ENCODE measurements around the gene TGFBR2. TPM values are rescaled to one million over a fixed set of nuclear protein-coding genes. Genes with fewer than 3 reads are reported as not detected.

TGFBR2 gene
- total RNA-seq, 1 donor from 2014 or later = 329 TPM

- DNase-seq (no peak), ATAC-seq (no peak)
- peaks cover 73% of the 10 kb centered on the region for H3K36me3 ChIP-seq
- TF ChIP-seq, protein P1, sequence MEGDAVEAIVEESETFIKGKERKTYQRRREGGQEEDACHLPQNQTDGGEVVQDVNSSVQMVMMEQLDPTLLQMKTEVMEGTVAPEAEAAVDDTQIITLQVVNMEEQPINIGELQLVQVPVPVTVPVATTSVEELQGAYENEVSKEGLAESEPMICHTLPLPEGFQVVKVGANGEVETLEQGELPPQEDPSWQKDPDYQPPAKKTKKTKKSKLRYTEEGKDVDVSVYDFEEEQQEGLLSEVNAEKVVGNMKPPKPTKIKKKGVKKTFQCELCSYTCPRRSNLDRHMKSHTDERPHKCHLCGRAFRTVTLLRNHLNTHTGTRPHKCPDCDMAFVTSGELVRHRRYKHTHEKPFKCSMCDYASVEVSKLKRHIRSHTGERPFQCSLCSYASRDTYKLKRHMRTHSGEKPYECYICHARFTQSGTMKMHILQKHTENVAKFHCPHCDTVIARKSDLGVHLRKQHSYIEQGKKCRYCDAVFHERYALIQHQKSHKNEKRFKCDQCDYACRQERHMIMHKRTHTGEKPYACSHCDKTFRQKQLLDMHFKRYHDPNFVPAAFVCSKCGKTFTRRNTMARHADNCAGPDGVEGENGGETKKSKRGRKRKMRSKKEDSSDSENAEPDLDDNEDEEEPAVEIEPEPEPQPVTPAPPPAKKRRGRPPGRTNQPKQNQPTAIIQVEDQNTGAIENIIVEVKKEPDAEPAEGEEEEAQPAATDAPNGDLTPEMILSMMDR (IDR thresholded peaks at IDR 0.05) = no peak
- no peaks in the 10 kb centered on the region for H3K27me3 ChIP-seq
- intact Hi-C loops (cut with DNase I) = no loop called here
- no peaks in the 10 kb centered on the region for H3K9me3 ChIP-seq
- peak overlapping the region; percentile 37 for H3K27ac ChIP-seq
- no peak overlapping the region for H3K4me3 ChIP-seq
- H3K4me1 ChIP-seq = peaks cover 60% of the 10 kb centered on the region
These were observed 72.6 kb downstream of the TGFBR2 start for GRCh38 chr3:30679045-30679444.

DNA sequence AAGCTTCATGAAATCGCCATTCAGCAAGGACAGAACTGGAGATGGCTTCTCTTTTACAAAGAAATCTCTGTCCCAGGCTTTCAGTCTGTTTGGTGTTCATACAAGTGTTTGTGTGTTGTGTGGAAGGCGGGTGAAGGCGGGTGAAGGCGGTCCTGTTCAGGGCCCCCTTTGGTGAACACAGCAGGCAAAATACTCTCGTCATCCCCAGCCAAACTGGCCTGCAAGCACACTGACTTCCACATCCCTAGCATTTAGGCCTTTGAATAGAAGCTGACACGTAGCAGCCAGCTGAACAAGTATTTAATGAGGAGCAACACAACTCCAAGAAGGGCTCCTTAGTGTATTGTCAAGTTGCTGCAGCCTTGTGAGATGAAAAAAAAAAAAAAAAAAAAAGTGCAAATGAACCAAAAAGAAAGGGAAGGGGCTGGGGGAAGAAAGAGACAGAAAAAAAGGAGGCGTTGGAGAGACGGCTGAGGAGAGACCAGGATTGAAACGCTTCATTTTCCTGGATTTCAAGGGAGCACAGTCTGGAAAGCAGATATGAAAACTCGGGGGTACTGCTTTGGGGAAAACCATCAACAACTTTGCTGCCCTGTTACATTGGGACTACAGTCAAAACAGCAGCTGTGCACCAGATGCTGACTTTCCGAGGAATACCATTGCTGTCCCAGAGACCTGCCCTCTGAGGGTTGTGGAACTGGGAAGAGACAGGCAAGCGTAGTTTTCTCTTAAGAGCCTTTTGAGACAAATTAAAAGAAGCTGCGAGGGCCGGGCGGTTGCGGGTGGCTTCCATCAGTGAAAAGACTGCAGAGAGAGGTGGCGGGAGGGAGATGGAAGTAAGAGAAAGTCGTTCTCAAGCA is 74.6 kb downstream of the TGFBR2 start:
- TF ChIP-seq, protein P1 (IDR thresholded peaks at IDR 0.05) = no peak
- no peaks in the 10 kb centered on the region for H3K9me3 ChIP-seq
- H3K27ac ChIP-seq = peak overlapping the region; percentile 76
- DNase-seq (no peak), ATAC-seq (no peak)
- peaks cover 70% of the 10 kb centered on the region for H3K4me1 ChIP-seq
- no peaks in the 10 kb centered on the region for H3K27me3 ChIP-seq
- H3K36me3 ChIP-seq = peaks cover 61% of the 10 kb centered on the region
- intact Hi-C loops (cut with DNase I) = no loop called here
- H3K4me3 ChIP-seq = no peak overlapping the region

DNA sequence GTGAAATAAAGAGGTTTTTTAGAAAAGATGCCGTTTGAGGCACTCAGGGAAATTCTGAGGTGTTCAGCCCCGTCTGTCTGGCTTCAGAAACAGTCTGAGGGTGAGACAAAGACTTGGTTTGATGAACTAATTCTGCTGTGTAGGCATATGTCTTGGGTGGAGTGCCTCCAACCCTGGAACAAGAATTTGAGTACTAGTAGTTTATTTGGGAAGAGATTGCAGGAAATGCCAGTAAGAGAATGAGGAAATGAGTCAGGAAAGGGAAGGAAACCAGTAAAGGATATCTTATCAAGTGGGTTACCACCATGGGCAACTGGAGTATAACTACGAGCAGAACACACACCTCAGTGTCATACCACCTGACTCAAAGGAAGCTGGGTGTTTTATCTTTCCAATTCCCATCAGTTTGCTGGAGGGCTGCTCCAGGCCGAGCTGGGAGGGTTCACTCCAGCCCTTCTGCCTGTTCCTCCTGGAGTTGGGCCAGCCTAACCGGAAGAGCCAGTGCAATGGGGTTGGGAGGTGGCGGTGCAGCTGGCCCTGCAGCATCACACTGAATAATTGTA is 75.3 kb downstream of the TGFBR2 start:
- ATAC-seq = peak; percentile 70
- TF ChIP-seq, protein P1 (IDR thresholded peaks at IDR 0.05) = no peak
- intact Hi-C loops (cut with DNase I) = no loop called here
- H3K36me3 ChIP-seq = peaks cover 57% of the 10 kb centered on the region
- peak overlapping the region; percentile 76 for H3K27ac ChIP-seq
- DNase-seq = no peak
- H3K4me1 ChIP-seq = peaks cover 71% of the 10 kb centered on the region
- H3K9me3 ChIP-seq = no peaks in the 10 kb centered on the region
- no peaks in the 10 kb centered on the region for H3K27me3 ChIP-seq
- H3K4me3 ChIP-seq = no peak overlapping the region

DNA sequence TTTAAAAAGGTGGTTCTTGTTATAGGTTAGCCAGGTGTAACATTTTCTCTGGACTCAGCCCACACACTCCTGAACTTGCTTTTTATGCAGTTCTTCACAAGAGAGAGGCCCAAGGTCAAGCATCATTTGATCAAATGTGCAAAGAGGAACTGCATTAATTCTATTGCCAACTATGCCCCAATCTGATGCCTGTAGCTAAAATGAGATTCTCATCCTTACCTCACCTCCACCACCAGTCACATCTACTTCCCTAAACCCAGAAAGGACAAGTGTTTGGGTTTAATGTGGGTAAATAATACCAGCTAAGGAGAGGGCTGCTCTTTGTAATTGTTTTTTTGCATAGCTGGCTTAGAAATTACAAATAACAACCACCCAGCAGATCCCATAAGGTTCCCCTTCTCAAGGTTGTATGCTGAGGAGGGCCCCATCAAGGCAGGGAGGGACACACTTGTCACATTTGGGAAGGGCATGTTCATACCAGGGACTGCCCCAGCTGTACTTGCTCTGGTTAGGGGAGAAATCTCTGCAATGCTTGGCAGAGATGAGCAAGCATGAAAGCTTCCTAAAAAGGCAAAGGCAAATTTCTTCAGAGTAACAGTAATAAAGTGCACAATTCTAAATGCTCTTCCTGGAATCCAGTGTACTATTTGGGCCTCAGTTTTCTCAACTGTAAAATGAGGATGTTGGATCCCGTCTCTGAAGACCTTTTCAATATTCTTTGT is 76.2 kb downstream of the TGFBR2 start:
- Histone ChIP-seq H3K4me3 (no peak overlapping the region), H3K27me3 (no peaks in the 10 kb centered on the region), H3K9me3 (no peaks in the 10 kb centered on the region), H3K36me3 (peaks cover 54% of the 10 kb centered on the region), H3K4me1 (peaks cover 71% of the 10 kb centered on the region), H3K27ac (peak overlapping the region; percentile 76)
- intact Hi-C loops (cut with DNase I) = no loop called here
- peak; percentile 13 for ATAC-seq
- TF ChIP-seq, protein P1 (IDR thresholded peaks at IDR 0.05) = no peak
- no peak for DNase-seq

DNA sequence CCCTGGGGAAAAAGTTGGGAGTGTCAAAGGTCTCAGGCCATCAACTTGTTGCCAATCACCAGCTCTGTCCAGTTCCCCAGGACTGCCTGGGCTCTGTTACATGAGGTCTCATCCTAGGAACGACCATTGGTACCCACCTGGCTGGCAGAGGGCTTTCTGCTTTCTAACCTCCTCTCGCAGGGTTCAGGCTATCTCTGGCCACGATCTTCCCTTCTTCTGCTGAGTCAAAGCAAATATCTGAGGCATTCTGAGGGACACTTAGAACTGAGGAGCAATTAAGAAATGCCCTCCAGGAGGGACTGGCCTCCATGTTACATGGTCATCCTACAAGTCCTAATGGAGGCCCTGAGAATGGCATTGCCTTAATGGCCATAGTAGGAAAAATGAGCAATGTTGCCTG is 77.4 kb downstream of the TGFBR2 start:
- no peaks in the 10 kb centered on the region for H3K27me3 ChIP-seq
- H3K4me1 ChIP-seq = peaks cover 82% of the 10 kb centered on the region
- no peak overlapping the region for H3K4me3 ChIP-seq
- H3K27ac ChIP-seq = peak overlapping the region; percentile 32
- H3K9me3 ChIP-seq = no peaks in the 10 kb centered on the region
- DNase-seq = no peak
- ATAC-seq = no peak
- intact Hi-C loops (cut with DNase I) = no loop called here
- TF ChIP-seq, protein P1 (IDR thresholded peaks at IDR 0.05) = no peak
- peaks cover 54% of the 10 kb centered on the region for H3K36me3 ChIP-seq

Measured in upper lobe of right lung (tissue), 1 donor.